HG03432 (cell line): ENCODE data around the gene SLK.

Source experiments
- ATAC-seq: cut with Tn5 transposase; IDR thresholded peaks from one replicate; pipeline ENCODE4 v1.9.1; 2021; ENCODE audit warnings: mild to moderate bottlenecking, moderate library complexity; ENCODE audit not compliant: unreplicated experiment

Gene SLK

DNA sequence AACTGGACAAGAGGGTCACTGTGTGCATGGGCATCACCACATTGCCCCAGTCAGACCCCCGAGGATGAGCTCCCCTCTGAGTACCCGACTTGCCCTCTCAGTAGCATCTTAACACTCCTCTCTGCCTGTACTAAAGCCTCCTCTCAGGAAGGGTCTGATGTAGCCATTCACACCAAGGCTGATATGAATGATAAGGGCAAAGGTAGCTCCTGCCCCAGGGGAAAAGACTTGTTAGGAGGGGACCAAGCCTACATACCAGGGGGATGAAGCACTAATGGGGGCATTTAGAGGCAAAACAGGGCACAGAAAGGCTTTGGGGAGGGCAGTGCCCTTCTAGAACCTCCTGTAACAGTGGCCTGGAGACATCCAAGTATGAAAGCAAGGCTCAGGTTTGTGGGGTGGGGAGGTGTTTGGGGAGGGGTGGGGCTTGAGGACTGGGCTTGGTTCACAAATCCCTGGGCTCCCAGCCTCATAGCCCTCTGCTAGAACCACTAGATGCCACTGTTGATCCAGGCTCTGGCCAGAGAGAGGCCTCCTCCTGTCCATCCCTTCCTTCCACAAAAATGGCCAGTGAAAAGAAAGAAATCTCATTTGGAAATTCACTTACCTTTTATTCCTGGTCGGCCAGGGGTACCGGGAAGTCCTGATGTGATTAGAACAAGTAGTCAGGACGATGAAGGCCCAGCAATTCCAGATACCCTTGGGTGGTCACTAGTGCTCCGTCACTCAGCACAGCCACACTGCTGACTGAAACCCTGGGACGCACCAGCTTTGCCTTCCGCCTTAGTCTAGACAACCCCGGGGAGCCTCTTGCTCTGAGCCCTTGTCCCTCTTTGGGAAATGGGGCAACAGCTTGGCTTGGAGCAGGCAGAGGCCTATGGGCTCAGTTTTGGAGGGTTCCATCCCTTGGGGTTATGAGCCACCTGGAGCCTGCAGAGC, 78.5 kb downstream of the SLK start:
- no peak for ATAC-seq

DNA sequence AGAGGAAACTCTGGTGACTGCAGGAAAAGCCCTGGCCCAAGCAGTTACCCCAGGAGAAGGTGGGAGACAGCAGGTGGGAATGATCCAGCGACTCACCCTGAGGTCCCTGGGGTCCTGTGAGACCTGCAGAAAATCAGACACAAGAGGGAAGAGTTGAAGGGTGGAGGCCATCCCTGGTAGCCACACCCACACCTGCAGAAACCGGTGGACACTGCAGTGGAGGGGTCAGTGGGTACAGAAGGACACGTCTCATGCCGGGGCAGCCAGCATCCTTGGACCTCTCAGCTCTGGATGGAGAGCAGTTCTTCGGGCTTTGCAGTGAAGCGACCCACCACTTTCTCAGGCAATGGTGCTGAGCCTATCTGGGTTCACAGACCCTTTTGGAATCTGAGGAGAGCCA, 79.7 kb downstream of the SLK start:
- no peak for ATAC-seq

DNA sequence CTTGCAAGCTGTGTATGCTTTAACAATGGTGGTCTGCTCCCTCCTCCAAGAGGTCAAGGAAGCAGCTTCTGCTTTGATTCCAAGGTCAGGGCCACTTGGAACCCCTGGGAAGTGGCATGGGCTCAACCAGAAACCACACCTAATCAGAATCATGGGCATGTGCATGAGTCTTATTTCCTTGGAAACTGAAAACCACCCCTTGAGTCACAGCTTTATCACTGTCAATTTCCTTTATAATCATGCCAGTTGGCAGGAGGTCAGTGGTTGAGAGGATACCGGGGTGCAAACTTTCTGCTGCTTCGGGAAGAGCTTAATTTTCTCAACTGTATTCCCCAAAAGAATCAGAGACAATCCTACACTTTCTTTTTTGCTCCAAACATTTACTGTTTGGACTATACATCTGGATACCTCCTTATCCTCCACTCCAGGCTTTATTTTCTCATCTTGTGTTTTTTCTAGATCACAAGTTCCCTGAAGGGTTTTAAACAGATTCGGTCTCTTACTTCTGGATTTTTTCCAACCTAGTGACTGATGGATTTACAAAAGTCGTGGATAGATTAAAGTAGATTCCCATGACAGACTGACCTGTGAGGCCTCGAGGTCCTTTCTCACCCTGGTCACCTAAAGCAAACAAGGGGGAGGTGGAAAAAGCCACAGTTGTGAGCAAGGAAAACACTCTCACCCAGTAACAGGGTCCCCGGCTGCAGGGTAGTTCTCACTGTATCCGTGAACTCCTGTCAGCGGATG, 82.7 kb downstream of the SLK start:
- no peak for ATAC-seq

GRCh38 chr10:104052431-104052830, 85.5 kb downstream of the SLK start:
- ATAC-seq: no peak

- ATAC-seq: no peak
These were observed 86.3 kb downstream of the SLK start for GRCh38 chr10:104053201-104053600.

GRCh38 chr10:104054430-104054829, 87.5 kb downstream of the SLK start:
- no peak for ATAC-seq

GRCh38 chr10:104056619-104057273, 89.8 kb downstream of the SLK start:
- ATAC-seq: no peak

DNA sequence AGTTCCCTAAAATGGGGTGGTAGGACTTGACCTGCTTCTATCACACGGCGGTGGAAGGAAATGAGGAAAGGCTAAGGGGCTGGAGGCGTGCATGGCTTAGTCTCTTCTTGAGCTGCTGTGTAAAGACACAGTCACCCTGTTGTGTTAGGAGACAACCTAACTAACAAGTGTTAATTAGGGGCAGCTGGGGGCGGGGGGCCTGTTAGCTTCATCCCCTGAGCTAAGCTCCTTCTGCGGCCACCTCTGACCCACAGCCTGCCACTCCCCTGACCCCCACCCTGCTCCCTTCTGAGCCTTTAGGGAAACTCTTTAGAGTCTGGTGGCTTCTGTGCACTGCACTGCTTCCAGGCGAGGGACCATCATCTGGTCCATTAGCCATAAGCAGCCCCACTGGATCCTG, 90.8 kb downstream of the SLK start:
- no peak for ATAC-seq

GRCh38 chr10:104059364-104059763, 92.4 kb downstream of the SLK start:
- ATAC-seq: no peak

DNA sequence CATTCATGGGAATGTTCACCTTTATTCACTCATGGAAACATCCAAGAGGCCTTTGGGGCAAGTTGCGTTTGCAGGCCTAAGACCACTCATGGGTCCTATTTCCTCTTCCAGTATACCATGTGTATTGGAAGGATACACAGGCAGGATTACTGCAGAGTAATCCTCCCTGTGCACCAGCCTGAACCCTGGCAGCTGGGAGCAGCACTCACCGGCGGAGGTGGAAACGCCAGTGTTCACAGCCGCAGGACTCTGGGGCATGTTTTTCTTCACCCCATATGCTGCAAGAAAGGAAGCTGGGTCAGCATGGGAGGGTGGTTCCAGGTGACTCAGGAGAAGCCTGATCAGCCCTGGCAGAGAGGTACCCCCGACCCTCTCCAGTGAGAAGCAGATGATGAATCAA, 94.3 kb downstream of the SLK start:
- no peak for ATAC-seq

DNA sequence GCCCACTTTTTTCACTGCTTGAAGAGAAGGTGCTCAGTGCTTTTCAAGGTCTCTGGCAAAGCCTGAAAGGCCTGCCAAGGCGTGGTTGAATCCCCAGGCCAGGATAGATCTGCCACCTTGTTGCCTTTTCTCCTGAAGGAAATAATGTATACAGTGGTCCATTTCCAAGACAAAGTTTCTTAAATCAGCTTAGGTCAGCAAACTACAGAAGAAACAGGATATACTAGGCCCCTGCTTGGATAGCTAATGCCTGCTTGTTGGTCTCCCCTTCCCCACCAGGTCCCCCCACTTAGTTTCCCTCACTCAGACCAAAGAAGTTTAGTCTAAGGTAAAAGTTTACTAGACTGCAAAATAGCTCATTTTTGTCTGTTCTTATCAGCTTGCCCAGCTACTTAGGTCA, 98.8 kb downstream of the SLK start:
- no peak for ATAC-seq

GRCh38 chr10:104066945-104067344, 100.0 kb downstream of the SLK start:
- ATAC-seq: no peak

GRCh38 chr10:104067525-104067924, 100.6 kb downstream of the SLK start:
- ATAC-seq: no peak

- no peak for ATAC-seq
These were observed 102.7 kb downstream of the SLK start for GRCh38 chr10:104069613-104070012.

DNA sequence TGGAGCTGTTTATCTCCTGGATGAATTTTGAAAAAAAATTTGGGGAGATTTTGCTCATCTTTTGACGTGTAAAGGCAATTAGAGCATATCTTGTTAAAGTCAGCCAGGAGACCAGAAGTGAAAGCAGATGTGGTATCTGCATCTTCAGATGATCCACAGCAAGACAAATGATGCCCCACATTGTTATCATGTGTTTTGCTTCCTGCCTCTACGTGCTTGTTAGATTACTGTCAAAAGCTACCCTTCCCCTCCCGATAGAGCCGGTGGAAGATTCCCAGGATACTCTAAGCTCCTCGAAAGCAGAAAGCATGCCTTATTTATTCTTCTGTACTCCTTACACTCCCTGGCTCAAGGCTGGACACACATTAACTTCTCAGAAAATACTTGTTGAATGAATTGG, 105.8 kb downstream of the SLK start:
- no peak for ATAC-seq

DNA sequence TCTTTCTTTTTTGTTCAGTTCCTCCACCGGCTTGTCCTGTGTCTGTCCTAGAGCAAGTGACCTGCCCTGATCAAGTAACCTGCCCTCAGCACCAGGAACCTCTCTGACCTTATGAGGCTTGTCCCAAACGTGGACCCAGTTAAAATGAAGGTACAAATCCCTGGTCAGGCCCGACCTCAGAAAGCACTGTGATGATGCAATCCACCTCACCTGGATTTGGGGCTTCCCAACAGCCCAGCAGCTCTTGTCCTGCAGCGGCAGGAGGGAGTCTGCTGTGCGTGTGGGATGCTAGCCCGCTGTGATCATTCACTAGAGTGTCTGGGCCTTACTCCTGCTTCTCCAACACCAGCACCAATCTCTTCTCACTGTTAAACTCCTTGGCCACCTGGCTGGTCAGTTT, 107.6 kb downstream of the SLK start:
- no peak for ATAC-seq

- no peak for ATAC-seq
These were observed 109.8 kb downstream of the SLK start for GRCh38 chr10:104076743-104077160.

- ATAC-seq: no peak
These were observed 110.3 kb downstream of the SLK start for GRCh38 chr10:104077247-104077646.

GRCh38 chr10:104077663-104078151, 110.8 kb downstream of the SLK start:
- ATAC-seq: no peak
